GM23338 (cell line): ENCODE results near the gene KDM4B. TPM values are rescaled to one million over a fixed set of nuclear protein-coding genes. Genes with fewer than 3 reads are reported as not detected.

Experiments
- ATAC-seq: fragments of 200-7000 bp; cut with Tn5 transposase; 3 replicates; pipeline ENCODE4 v1.9.1; 2020
- DNase-seq: peaks from one replicate; pipeline ENCODE4 v3.0.0-alpha.2; 2015; ENCODE audit warnings: low spot score
- H2AFZ ChIP-seq: fragments of 200-600 bp; sonication (generic); 2 replicates; pipeline ENCODE4 v1.8.0; 2016; ENCODE audit warnings: antibody characterized with exemption, mild to moderate bottlenecking, moderate library complexity
- H3F3A ChIP-seq: fragments of 200-600 bp; sonication (generic); replicated peaks from 2 replicates; pipeline ENCODE4 v1.8.0; 2017; ENCODE audit warnings: antibody characterized with exemption, mixed run types, low read depth
- H3K27ac ChIP-seq: fragments of 200-600 bp; sonication (generic); 2 replicates; pipeline ENCODE4 v1.6.1; 2016; ENCODE audit warnings: low read depth
- H3K27me3 ChIP-seq: fragments of 200-600 bp; sonication (generic); 2 replicates; pipeline ENCODE4 v1.8.0; 2016; ENCODE audit warnings: mild to moderate bottlenecking, mixed run types, moderate library complexity; ENCODE audit not compliant: insufficient read depth
- H3K36me3 ChIP-seq: fragments of 200-600 bp; sonication (generic); 2 replicates; pipeline ENCODE4 v1.8.0; 2016; ENCODE audit warnings: mild to moderate bottlenecking; ENCODE audit not compliant: insufficient read depth
- H3K4me1 ChIP-seq: fragments of 200-600 bp; sonication (generic); 2 replicates; pipeline ENCODE4 v1.8.0; 2016; ENCODE audit warnings: mild to moderate bottlenecking, moderate library complexity; ENCODE audit not compliant: insufficient read depth
- H3K4me2 ChIP-seq: fragments of 200-600 bp; sonication (generic); 2 replicates; pipeline ENCODE4 v1.7.1; 2017; ENCODE audit warnings: mixed run types
- H3K4me3 ChIP-seq: fragments of 200-600 bp; sonication (generic); 2 replicates; pipeline ENCODE4 v1.6.1; 2016; ENCODE audit warnings: mixed run types
- H3K79me2 ChIP-seq: fragments of 200-600 bp; sonication (generic); replicated peaks from 2 replicates; pipeline ENCODE4 v1.8.0; 2017; ENCODE audit warnings: mild to moderate bottlenecking; ENCODE audit not compliant: insufficient read depth
- H3K9me2 ChIP-seq: fragments of 200-600 bp; sonication (generic); 2 replicates; pipeline ENCODE4 v1.8.0; 2017; ENCODE audit not compliant: insufficient read depth
- H4K20me1 ChIP-seq: fragments of 200-600 bp; sonication (generic); replicated peaks from 2 replicates; pipeline ENCODE4 v1.8.0; 2017; ENCODE audit warnings: mild to moderate bottlenecking; ENCODE audit not compliant: insufficient read depth
- H3K27ac Mint-ChIP-seq: 2 replicates; pipeline ENCODE4 v1.8.0; 2020; ENCODE audit warnings: inconsistent platforms, mild to moderate bottlenecking, moderate library complexity, mixed read lengths
- H3K27me3 Mint-ChIP-seq: 3 replicates; pipeline ENCODE4 v1.8.0; 2022; ENCODE audit warnings: low read depth, mild to moderate bottlenecking, moderate library complexity, mixed read lengths, inconsistent platforms; ENCODE audit not compliant: insufficient read depth, poor library complexity
- H3K36me3 Mint-ChIP-seq: 3 replicates; pipeline ENCODE4 v1.8.0; 2021; ENCODE audit warnings: low read depth, mild to moderate bottlenecking, inconsistent platforms, moderate library complexity, mixed read lengths
- H3K4me1 Mint-ChIP-seq: 3 replicates; pipeline ENCODE4 v1.8.0; 2020; ENCODE audit warnings: mild to moderate bottlenecking, inconsistent platforms, mixed read lengths
- H3K4me3 Mint-ChIP-seq: 3 replicates; pipeline ENCODE4 v1.8.0; 2021; ENCODE audit warnings: moderate library complexity, mild to moderate bottlenecking, inconsistent platforms, mixed read lengths
- H3K9me3 Mint-ChIP-seq: 3 replicates; pipeline ENCODE4 v1.8.0; 2020; ENCODE audit warnings: moderate library complexity, mild to moderate bottlenecking, inconsistent platforms, mixed read lengths
- CREB1 ChIP-seq: fragments of 250-450 bp; sonication (Bioruptor Pico); IDR thresholded peaks from 2 replicates; pipeline ENCODE4 v1.5.0; 2020; ENCODE audit warnings: low read depth, mild to moderate bottlenecking, moderate library complexity
- EZH2 ChIP-seq: fragments of 200-600 bp; sonication (generic); IDR thresholded peaks from one replicate; pipeline ENCODE4 v1.8.0; 2017; ENCODE audit warnings: antibody characterized with exemption, mild to moderate bottlenecking, low read depth; ENCODE audit not compliant: unreplicated experiment
- EZH2phosphoT487 ChIP-seq: fragments of 200-600 bp; sonication (generic); IDR thresholded peaks from one replicate; pipeline ENCODE4 v1.8.1; 2018; ENCODE audit warnings: antibody characterized with exemption; ENCODE audit not compliant: unreplicated experiment
- JUNB ChIP-seq: IDR thresholded peaks from one replicate; pipeline ENCODE4 v1.6.1; 2016; ENCODE audit warnings: antibody characterized with exemption; ENCODE audit not compliant: unreplicated experiment
- NANOG ChIP-seq: IDR thresholded peaks from 2 replicates; pipeline ENCODE4 v1.6.1; 2016; ENCODE audit warnings: antibody characterized with exemption, borderline replicate concordance
- POLR2AphosphoS5 ChIP-seq: IDR thresholded peaks from 2 replicates; pipeline ENCODE4 v1.6.1; 2016; ENCODE audit warnings: antibody characterized with exemption, low read depth
- STAT1 ChIP-seq: IDR thresholded peaks from one replicate; pipeline ENCODE4 v1.6.1; 2016; ENCODE audit warnings: antibody characterized with exemption; ENCODE audit not compliant: unreplicated experiment
- ZNF114 ChIP-seq: fragments of 250-450 bp; sonication (Bioruptor Pico); IDR thresholded peaks from 2 replicates; pipeline ENCODE4 v1.5.0; 2020; ENCODE audit warnings: mild to moderate bottlenecking, moderate library complexity
- ZNF331 ChIP-seq: fragments of 250-450 bp; sonication (Bioruptor Pico); IDR thresholded peaks from 2 replicates; pipeline ENCODE4 v1.5.0; 2020; ENCODE audit warnings: low read depth, mild to moderate bottlenecking, moderate library complexity
- polyA plus RNA-seq: library from polyadenylated mRNA; unstranded; fragments of >200 nt; fragmentation: Nextera tagmentation; extraction: Ambion mirVana; gene quantifications from 2 replicates; pipeline ENCODE4 v1.2.1, GENCODE V29; 2016
- total RNA-seq: library from RNA; depleted of rRNA; stranded (reverse); fragments of >200 nt; shearing (Covaris generic); gene quantifications from 2 replicates; pipeline ENCODE4 v1.2.3, GENCODE V29; 2014
- TF ChIP-seq, protein P1 (sequence below), 2 experiments: fragments of 200-600 bp in 1 of 2; sonication (generic) in 1 of 2; conservative IDR thresholded peaks; 2 replicates each; pipeline versions ENCODE4 v1.5.1 to v1.6.1; 2016 to 2017; ENCODE audit warnings: antibody characterized with exemption in 2 of 2, low read depth in 2 of 2, mild to moderate bottlenecking in 2 of 2, moderate library complexity in 1 of 2
- TF ChIP-seq, protein P2 (sequence below): IDR thresholded peaks from one replicate; pipeline ENCODE4 v1.6.1; 2018; ENCODE audit warnings: antibody characterized with exemption; ENCODE audit not compliant: unreplicated experiment

KDM4B gene
- total and polyA plus RNA-seq, 2 experiments from 2014 or later, result 9.1 to 27.6 TPM

DNA sequence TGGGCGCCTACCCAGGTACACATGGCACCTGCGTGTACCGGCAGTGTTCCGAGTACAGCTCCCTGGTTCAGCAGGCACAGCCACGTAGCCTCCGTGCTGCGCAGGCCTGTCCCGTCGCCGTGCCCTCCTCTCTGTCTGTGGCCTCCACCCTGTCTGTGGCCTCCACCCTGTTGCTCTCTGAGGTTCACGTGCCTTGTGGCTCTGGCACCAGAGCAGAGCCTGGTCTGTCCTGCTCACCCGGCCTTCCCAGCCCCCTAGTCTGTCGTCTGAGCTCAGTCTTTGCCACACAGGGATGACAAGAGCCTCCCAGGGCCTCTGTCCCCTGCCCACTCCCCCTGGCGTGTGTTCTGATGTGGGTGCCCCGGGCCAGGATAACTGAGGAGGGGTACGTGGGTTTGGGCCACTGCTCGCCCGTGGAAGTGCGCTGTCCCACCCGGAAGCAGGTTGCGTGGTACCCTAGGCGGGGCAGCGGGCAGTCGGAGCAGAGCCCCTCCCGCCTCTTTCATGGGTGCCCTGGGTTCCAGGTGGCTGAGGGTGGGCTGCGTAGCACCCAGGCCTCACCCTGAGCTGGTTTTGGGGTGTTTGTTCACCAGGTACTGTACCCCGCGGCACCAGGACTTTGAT, 71.7 kb downstream of the KDM4B start:
- Histone ChIP-seq H4K20me1 (peaks cover 9% of the 10 kb centered on the region), H3K27me3 (no peaks in the 10 kb centered on the region), H3F3A (no peaks in the 10 kb centered on the region), H3K4me2 (no peak overlapping the region), H2AFZ (no peak overlapping the region), H3K4me3 (no peak overlapping the region), H3K36me3 (no peaks in the 10 kb centered on the region), H3K79me2 (no peaks in the 10 kb centered on the region), H3K9me2 (no peaks in the 10 kb centered on the region), H3K4me1 (no peaks in the 10 kb centered on the region), H3K27ac (no peak overlapping the region)
- DNase-seq, result no peak
- Mint-ChIP-seq H3K4me1 (peaks cover 3% of the 10 kb centered on the region; the same call in 1 of the 3 replicates), H3K27ac (no peak overlapping the region), H3K36me3 (peaks cover 14% of the 10 kb centered on the region; the same call in 2 of the 3 replicates), H3K27me3 (peaks cover 6% of the 10 kb centered on the region), H3K9me3 (no peaks in the 10 kb centered on the region), H3K4me3 (no peak overlapping the region)
- no peak for ATAC-seq
- TF ChIP-seq, protein P1, sequence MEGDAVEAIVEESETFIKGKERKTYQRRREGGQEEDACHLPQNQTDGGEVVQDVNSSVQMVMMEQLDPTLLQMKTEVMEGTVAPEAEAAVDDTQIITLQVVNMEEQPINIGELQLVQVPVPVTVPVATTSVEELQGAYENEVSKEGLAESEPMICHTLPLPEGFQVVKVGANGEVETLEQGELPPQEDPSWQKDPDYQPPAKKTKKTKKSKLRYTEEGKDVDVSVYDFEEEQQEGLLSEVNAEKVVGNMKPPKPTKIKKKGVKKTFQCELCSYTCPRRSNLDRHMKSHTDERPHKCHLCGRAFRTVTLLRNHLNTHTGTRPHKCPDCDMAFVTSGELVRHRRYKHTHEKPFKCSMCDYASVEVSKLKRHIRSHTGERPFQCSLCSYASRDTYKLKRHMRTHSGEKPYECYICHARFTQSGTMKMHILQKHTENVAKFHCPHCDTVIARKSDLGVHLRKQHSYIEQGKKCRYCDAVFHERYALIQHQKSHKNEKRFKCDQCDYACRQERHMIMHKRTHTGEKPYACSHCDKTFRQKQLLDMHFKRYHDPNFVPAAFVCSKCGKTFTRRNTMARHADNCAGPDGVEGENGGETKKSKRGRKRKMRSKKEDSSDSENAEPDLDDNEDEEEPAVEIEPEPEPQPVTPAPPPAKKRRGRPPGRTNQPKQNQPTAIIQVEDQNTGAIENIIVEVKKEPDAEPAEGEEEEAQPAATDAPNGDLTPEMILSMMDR (conservative IDR thresholded peaks at IDR 0.05; ENCODE audit: low read depth in 2 of 2), result no peak
- TF ChIP-seq CREB1 (CRISPR knock-in tag) (no peak), ZNF114 (no peak), STAT1 (no peak), ZNF331 (CRISPR knock-in tag) (no peak), EZH2phosphoT487 (no peak), JUNB (no peak)
- TF ChIP-seq, protein P2, sequence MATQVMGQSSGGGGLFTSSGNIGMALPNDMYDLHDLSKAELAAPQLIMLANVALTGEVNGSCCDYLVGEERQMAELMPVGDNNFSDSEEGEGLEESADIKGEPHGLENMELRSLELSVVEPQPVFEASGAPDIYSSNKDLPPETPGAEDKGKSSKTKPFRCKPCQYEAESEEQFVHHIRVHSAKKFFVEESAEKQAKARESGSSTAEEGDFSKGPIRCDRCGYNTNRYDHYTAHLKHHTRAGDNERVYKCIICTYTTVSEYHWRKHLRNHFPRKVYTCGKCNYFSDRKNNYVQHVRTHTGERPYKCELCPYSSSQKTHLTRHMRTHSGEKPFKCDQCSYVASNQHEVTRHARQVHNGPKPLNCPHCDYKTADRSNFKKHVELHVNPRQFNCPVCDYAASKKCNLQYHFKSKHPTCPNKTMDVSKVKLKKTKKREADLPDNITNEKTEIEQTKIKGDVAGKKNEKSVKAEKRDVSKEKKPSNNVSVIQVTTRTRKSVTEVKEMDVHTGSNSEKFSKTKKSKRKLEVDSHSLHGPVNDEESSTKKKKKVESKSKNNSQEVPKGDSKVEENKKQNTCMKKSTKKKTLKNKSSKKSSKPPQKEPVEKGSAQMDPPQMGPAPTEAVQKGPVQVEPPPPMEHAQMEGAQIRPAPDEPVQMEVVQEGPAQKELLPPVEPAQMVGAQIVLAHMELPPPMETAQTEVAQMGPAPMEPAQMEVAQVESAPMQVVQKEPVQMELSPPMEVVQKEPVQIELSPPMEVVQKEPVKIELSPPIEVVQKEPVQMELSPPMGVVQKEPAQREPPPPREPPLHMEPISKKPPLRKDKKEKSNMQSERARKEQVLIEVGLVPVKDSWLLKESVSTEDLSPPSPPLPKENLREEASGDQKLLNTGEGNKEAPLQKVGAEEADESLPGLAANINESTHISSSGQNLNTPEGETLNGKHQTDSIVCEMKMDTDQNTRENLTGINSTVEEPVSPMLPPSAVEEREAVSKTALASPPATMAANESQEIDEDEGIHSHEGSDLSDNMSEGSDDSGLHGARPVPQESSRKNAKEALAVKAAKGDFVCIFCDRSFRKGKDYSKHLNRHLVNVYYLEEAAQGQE, result no peak

DNA sequence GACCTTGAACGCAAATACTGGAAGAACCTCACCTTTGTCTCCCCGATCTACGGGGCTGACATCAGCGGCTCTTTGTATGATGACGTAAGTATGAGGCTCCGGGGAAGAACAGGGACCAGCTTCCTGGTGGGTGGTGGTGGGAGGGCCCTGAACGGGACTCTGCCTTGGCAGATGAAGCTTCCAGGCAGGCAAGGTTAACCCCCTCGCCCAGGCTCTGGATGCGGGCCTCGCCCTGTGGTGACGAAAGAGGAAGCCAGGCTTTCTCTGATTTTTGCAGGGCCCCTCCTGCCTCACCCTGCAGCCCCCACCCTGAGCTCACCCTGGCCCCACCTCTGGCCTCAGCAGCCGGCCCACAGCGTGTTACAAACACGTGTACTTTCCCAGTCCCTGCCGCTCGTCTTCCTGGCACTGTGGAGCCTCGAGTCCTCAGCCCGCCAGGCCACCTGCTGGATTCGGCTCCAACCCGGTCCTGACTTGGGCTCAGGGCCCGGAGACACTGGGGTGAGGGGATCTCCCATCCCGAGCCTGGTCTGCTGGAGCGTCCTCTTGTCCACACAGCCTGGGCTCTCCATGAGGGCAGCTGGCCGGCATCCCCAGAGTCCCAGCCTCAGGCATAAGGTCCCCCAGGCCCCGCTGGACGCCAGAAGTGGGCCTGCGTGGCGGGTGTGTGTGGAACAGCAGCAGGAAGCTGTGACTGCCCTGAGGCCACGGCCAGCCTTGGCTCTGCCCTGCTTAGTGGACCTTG, 72.4 kb downstream of the KDM4B start:
- H4K20me1 ChIP-seq, result peaks cover 9% of the 10 kb centered on the region
- H3K27me3 ChIP-seq, result no peaks in the 10 kb centered on the region
- Mint-ChIP-seq H3K4me1 (peaks cover 3% of the 10 kb centered on the region; the same call in 1 of the 3 replicates), H3K4me3 (no peak overlapping the region), H3K9me3 (no peaks in the 10 kb centered on the region), H3K27me3 (peaks cover 6% of the 10 kb centered on the region), H3K27ac (no peak overlapping the region; the same call in 1 of the 2 replicates), H3K36me3 (peaks cover 14% of the 10 kb centered on the region; the same call in 2 of the 3 replicates)
- H3K36me3 ChIP-seq, result no peaks in the 10 kb centered on the region
- ATAC-seq (no peak), DNase-seq (no peak)
- H3K4me2 ChIP-seq, result no peak overlapping the region
- no peak overlapping the region for H3K4me3 ChIP-seq
- H3F3A ChIP-seq, result no peaks in the 10 kb centered on the region
- H3K79me2 ChIP-seq, result no peaks in the 10 kb centered on the region
- no peaks in the 10 kb centered on the region for H3K4me1 ChIP-seq
- no peak overlapping the region for H2AFZ ChIP-seq
- H3K27ac ChIP-seq, result no peak overlapping the region
- no peaks in the 10 kb centered on the region for H3K9me2 ChIP-seq
- TF ChIP-seq POLR2AphosphoS5 (no peak), EZH2 (no peak), JUNB (no peak), NANOG (no peak), ZNF114 (no peak), ZNF331 (CRISPR knock-in tag) (no peak)
- TF ChIP-seq, protein P2, result no peak
